OCI-LY7 (cell line): ENCODE measurements around the gene NXF3. TPM values are rescaled to one million over a fixed set of nuclear protein-coding genes. Genes with fewer than 3 reads are reported as not detected.
"Not testable (repeated sequence)": the region's sequence is repeated elsewhere in the genome, so short reads cannot be mapped to it uniquely, and the experiment has no call there.

ENCODE experiments used
- BruUV-seq: library from RNA; stranded (reverse); fragments of 400-500 nt; replicated peaks from 2 replicates; lab custom pipeline; 2021; lab: Mats Ljungman, UMichigan
- CTCF ChIA-PET: fragments of 300-600 bp; sonication (Branson Sonifier 250); formaldehyde crosslinking; loops from one replicate; lab custom pipeline; 2022; ENCODE audit warnings: antibody characterized with exemption; ENCODE audit not compliant: unreplicated experiment; lab: Charles Lee
- POLR2A ChIA-PET: fragments of 300-600 bp; sonication (Branson Sonifier 250); formaldehyde crosslinking; loops from one replicate; lab custom pipeline; 2022; ENCODE audit warnings: antibody characterized with exemption; lab: Charles Lee
- DNase-seq: peaks from one replicate; pipeline ENCODE4 v3.0.0-alpha.2; 2015; ENCODE audit warnings: low spot score
- H2AFZ ChIP-seq: fragments of 200-600 bp; sonication (generic), shearing (Covaris generic); 2 replicates; pipeline ENCODE4 v1.6.1; 2014; ENCODE audit warnings: mild to moderate bottlenecking, antibody characterized with exemption, low read length, moderate library complexity
- H3K27ac ChIP-seq: fragments of 200-600 bp; sonication (generic); 2 replicates; pipeline ENCODE4 v1.5.1; 2014; ENCODE audit warnings: mixed run types, low read depth, mild to moderate bottlenecking, moderate library complexity, low read length, inconsistent platforms; ENCODE audit not compliant: poor library complexity, severe bottlenecking
- H3K36me3 ChIP-seq: fragments of 200-600 bp; sonication (generic); 2 replicates; pipeline ENCODE4 v1.6.1; 2014; ENCODE audit warnings: mild to moderate bottlenecking, antibody characterized with exemption, low read length, moderate library complexity, mixed read lengths; ENCODE audit not compliant: insufficient read depth
- H3K4me1 ChIP-seq: fragments of 200-600 bp; sonication (generic); 2 replicates; pipeline ENCODE4 v1.5.1; 2014; ENCODE audit warnings: mild to moderate bottlenecking, low read length; ENCODE audit not compliant: insufficient read depth, poor library complexity, severe bottlenecking
- H3K4me2 ChIP-seq: fragments of 200-600 bp; sonication (generic); 2 replicates; pipeline ENCODE4 v1.6.1; 2014; ENCODE audit warnings: mild to moderate bottlenecking, low read length
- H3K4me3 ChIP-seq: fragments of 200-600 bp; sonication (generic); 2 replicates; pipeline ENCODE4 v1.5.1; 2014; ENCODE audit warnings: mild to moderate bottlenecking, low read depth, low read length; ENCODE audit not compliant: poor library complexity, severe bottlenecking
- H3K79me2 ChIP-seq: fragments of 200-600 bp; sonication (generic); 2 replicates; pipeline ENCODE4 v1.6.1; 2016; ENCODE audit warnings: low read depth, mild to moderate bottlenecking, low read length, moderate library complexity, mixed read lengths; ENCODE audit not compliant: insufficient read depth
- H3K9me2 ChIP-seq: fragments of 200-600 bp; sonication (generic); 2 replicates; pipeline ENCODE4 v1.6.1; 2016; ENCODE audit warnings: mild to moderate bottlenecking, low read length, mixed read lengths; ENCODE audit not compliant: insufficient read depth
- H3K9me3 ChIP-seq: fragments of 200-600 bp; sonication (generic); 2 replicates; pipeline ENCODE4 v1.6.1; 2014; ENCODE audit warnings: mild to moderate bottlenecking, mixed run types, low read length, mixed read lengths
- H4K20me1 ChIP-seq: fragments of 200-600 bp; sonication (generic); 2 replicates; pipeline ENCODE4 v1.6.1; 2014; ENCODE audit warnings: mild to moderate bottlenecking, antibody characterized with exemption, low read length, moderate library complexity, mixed read lengths; ENCODE audit not compliant: insufficient read depth
- EZH2phosphoT487 ChIP-seq: fragments of 200-600 bp; sonication (generic); IDR thresholded peaks from 2 replicates; pipeline ENCODE4 v1.6.1; 2018; ENCODE audit warnings: low read depth, borderline replicate concordance, mild to moderate bottlenecking, mixed run types, antibody characterized with exemption, low read length, moderate library complexity, mixed read lengths
- intact Hi-C: fragments of 100-400 bp; cut with micrococcal nuclease; formaldehyde crosslinking; loops from one replicate; pipeline ENCODE4 v1.10.0; 2022; ENCODE audit not compliant: unreplicated experiment
- total RNA-seq, 2 experiments: library from RNA; depleted of rRNA in 1 of 2; stranded (reverse); fragments of >200 nt in 1 of 2; shearing (Covaris generic) in 1 of 2; gene quantifications; 2 replicates each; pipeline ENCODE4 v1.2.3, GENCODE V29; 2014 to 2022
- TF ChIP-seq, protein P1 (sequence below): fragments of 200-600 bp; sonication (generic); conservative IDR thresholded peaks from 2 replicates; pipeline ENCODE4 v1.5.1; 2014; ENCODE audit warnings: mild to moderate bottlenecking, antibody characterized with exemption, low read length, moderate library complexity, mixed read lengths

Gene NXF3
- total RNA-seq, 2 experiments from 2014 or later: not detected

DNA sequence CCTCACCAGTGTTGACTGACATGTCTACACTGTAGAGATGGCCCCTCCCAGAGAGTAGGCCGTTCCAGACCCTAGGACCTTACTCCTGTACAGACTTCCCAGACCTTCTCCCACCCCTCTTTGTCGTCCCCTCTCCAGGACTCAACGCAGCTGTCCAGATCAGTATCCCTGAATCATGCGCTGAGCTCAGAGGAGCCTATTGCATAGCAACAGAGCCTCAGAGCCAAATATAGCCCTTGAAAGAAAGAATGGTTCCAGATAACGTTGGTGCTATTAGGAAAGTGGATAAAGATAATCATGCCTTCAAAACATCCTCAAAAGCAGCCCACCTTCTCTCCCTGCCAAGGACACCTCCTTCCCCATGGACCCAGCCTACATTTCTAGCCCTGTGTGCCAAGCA lies 27.8 kb upstream of the NXF3 start:
- Histone ChIP-seq H2AFZ (no peak overlapping the region), H3K4me3 (no peak overlapping the region), H3K4me2 (no peak overlapping the region), H3K9me3 (no peaks in the 10 kb centered on the region), H3K9me2 (no peaks in the 10 kb centered on the region), H3K36me3 (no peaks in the 10 kb centered on the region), H4K20me1 (no peaks in the 10 kb centered on the region), H3K4me1 (no peaks in the 10 kb centered on the region), H3K27ac (no peak overlapping the region), H3K79me2 (no peaks in the 10 kb centered on the region)
- TF ChIP-seq EZH2phosphoT487: no peak
- TF ChIP-seq, protein P1, sequence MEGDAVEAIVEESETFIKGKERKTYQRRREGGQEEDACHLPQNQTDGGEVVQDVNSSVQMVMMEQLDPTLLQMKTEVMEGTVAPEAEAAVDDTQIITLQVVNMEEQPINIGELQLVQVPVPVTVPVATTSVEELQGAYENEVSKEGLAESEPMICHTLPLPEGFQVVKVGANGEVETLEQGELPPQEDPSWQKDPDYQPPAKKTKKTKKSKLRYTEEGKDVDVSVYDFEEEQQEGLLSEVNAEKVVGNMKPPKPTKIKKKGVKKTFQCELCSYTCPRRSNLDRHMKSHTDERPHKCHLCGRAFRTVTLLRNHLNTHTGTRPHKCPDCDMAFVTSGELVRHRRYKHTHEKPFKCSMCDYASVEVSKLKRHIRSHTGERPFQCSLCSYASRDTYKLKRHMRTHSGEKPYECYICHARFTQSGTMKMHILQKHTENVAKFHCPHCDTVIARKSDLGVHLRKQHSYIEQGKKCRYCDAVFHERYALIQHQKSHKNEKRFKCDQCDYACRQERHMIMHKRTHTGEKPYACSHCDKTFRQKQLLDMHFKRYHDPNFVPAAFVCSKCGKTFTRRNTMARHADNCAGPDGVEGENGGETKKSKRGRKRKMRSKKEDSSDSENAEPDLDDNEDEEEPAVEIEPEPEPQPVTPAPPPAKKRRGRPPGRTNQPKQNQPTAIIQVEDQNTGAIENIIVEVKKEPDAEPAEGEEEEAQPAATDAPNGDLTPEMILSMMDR: no peak
- CTCF ChIA-PET: no interaction called here
- POLR2A ChIA-PET: no interaction called here
- BruUV-seq: no TSS peak
- no peak for DNase-seq
- intact Hi-C loops: no loop called here

DNA sequence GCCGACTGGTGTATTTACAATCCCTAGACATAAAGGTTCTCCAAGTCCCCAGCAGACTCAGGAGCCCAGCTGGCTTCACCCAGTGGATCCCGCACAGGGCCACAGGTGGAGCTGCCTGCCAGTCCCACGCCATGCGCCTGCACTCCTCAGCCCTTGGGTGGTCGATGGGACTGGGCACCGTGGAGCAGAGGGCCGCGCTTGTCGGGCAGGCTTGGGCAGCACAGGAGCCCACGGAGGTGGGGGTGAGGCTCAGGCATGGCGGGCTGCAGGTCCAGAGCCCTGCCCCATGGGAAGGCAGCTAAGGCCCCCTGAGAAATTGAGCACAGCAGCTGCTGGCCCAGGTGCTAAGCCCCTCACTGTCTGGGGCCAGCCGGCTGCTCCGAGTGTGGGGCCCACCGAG lies 24.0 kb upstream of the NXF3 start:
- H3K9me2 ChIP-seq, BruUV-seq, H3K27ac ChIP-seq, H3K9me3 ChIP-seq, H4K20me1 ChIP-seq, H3K4me2 ChIP-seq, H2AFZ ChIP-seq, H3K36me3 ChIP-seq, H3K79me2 ChIP-seq, DNase-seq, H3K4me3 ChIP-seq, intact Hi-C loops, CTCF ChIA-PET, POLR2A ChIA-PET, H3K4me1 ChIP-seq: not testable (repeated sequence)

DNA sequence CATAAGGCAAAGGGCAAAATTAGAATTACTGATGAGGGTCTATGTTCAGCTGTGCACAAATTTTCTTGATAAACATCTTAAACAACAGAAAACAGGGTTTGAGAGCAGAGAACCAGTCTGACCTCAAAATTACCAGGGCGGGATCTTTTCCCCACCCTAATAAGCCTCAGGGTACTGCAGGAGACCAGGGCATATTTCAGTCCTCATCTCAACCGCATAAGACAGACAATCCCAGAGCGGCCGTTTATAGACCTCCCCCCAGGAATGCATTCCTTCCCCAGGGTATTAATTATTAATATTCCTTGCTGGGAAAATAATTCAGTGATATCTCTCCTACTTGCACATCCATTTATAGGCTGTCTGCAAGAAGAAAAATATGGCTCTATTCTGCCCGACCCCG lies 16.6 kb upstream of the NXF3 start:
- intact Hi-C loops, DNase-seq, H2AFZ ChIP-seq, H3K4me3 ChIP-seq, H3K4me2 ChIP-seq, H3K27ac ChIP-seq, H3K4me1 ChIP-seq, H3K9me2 ChIP-seq, H3K9me3 ChIP-seq, BruUV-seq, H4K20me1 ChIP-seq, H3K36me3 ChIP-seq, POLR2A ChIA-PET, CTCF ChIA-PET, H3K79me2 ChIP-seq: not testable (repeated sequence)

DNA sequence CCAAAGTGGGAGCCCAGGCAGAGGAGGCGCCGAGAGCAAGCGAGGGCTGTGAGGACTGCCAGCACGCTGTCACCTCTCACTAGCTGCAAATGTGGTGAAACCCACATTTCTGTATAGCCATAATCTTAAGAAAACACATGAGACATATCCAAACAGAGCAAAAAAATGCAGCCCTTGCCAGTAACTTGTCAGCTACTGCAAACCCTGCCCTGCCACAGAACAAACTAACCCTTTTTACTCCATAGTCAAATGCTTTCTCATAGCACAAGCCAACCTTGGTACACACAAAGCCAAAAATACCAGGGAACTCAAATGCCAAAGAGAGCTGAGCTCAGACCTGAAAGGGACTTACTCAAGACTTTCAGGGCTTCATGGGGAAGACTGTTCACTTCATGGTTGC lies 14.9 kb upstream of the NXF3 start:
- Histone ChIP-seq H4K20me1 (no peaks in the 10 kb centered on the region), H3K9me3 (no peaks in the 10 kb centered on the region), H3K4me3 (no peak overlapping the region), H3K36me3 (no peaks in the 10 kb centered on the region), H3K79me2 (no peaks in the 10 kb centered on the region), H3K4me1 (no peaks in the 10 kb centered on the region), H3K4me2 (no peak overlapping the region), H3K9me2 (no peaks in the 10 kb centered on the region), H2AFZ (no peak overlapping the region), H3K27ac (no peak overlapping the region)
- BruUV-seq: no TSS peak
- TF ChIP-seq EZH2phosphoT487: no peak
- TF ChIP-seq, protein P1: no peak
- intact Hi-C loops: no loop called here
- DNase-seq: no peak
- CTCF ChIA-PET: no interaction called here
- POLR2A ChIA-PET: no interaction called here

DNA sequence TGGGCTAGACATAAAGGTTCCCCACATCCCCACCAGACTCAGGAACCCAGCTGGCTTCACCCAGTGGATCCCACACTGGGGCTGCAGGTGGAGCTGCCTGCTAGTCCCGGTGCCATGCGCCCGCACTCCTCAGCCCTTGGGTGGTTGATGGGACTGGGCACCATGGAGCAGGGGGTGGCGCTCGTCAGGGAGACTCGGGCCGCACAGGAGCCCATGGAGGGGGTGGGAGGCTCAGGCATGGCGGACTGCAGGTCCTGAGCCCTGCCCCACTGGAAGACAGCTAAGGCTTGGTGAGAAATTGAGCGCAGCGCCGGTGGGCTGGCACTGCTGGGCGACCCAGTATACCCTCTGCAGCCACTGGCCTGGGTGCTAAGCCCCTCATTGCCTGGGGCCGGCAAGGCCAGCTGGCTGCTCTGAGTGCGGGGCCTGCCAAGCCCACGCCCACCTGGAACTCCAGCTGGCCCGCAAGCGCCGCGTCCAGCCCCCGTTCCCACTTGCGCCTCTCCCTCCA lies 14.3 kb upstream of the NXF3 start:
- H3K27ac ChIP-seq, H3K9me3 ChIP-seq, intact Hi-C loops, CTCF ChIA-PET, H3K4me2 ChIP-seq, POLR2A ChIA-PET, H3K4me1 ChIP-seq, DNase-seq, H2AFZ ChIP-seq, H3K79me2 ChIP-seq, H4K20me1 ChIP-seq, BruUV-seq, H3K36me3 ChIP-seq, H3K4me3 ChIP-seq, H3K9me2 ChIP-seq: not testable (repeated sequence)
